GM19193 (cell line): Measurements from ENCODE around the gene PLPPR5.

Experiments
- POLR2A ChIP-seq: IDR thresholded peaks from 4 replicates; pipeline ENCODE4 v1.6.1; 2011; ENCODE audit not compliant: insufficient read depth, insufficient read length; ENCODE audit errors: extremely low read depth

The PLPPR5 gene

DNA sequence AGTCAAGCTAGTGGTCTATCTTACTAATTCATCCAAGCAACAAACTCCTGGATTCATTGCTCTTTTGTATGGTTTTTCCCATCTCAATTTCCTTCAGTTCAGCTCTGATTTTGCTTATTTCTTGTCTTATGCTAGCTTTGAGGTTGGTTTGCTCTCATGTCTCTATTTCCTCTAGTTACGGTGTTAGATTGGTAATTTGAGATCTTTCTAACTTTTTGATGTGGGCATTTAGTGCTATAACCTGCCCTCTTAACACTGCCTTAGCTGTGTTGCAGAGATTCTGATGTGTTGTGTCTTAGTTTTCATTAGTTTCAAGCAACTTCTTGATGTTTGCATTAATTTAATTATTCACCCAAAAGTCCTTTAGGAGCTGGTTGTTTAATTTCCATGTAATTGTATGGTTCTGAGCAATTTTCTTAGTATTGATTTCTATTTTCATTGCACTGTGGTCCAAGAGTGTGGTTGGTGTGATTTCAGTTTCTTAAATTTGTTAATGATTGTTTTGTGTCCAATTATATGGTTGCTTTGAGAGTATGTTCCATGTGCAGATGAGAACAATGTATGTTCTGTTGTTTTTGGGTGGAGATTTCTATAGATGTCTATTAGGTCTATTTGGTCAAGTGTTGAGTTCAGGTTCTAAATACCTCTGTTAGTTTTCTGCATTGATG, 154.6 kb downstream of the PLPPR5 start:
- no peak for TF ChIP-seq POLR2A

GRCh38 chr1:98842241-98842640, 162.4 kb downstream of the PLPPR5 start:
- TF ChIP-seq POLR2A: no peak
